ENCODE results near the gene CASK. TPM values are rescaled to one million over a fixed set of nuclear protein-coding genes. Genes with fewer than 3 reads are reported as not detected.

The CASK gene
- total and polyA plus RNA-seq, 2 of the 13 experiments (the other 11 are each of a cell fraction or from before 2014, with no cell fraction given): 14.5 to 16.0 TPM

Small RNAs within 50 kb of the gene (small RNA-seq; reads per million reads assigned to genes)
- gene AL353691.2 (ENCODE audit: insufficient read depth in 2 of 3, insufficient read length in 3 of 3, low read depth in 2 of 3, low replicate concordance in 1 of 3): 0 reads per million in 3 experiments
- 0 reads per million in 3 experiments for gene RN7SL144P (ENCODE audit: insufficient read depth in 2 of 3, insufficient read length in 3 of 3, low read depth in 2 of 3, low replicate concordance in 1 of 3)
- gene RNU6-1321P (ENCODE audit: insufficient read depth in 2 of 3, insufficient read length in 3 of 3, low read depth in 2 of 3, low replicate concordance in 1 of 3): 0 reads per million in 3 experiments
- gene RNU6-202P (ENCODE audit: insufficient read depth in 2 of 3, insufficient read length in 3 of 3, low read depth in 2 of 3, low replicate concordance in 1 of 3): 0 reads per million in 3 experiments

Other genes starting within 250 kb of the CASK start
- gene GPR34, start 234.6 kb downstream of the CASK start, total RNA-seq (2016; rRNA removed; fragmentation: Illumina TruSeq; extraction: Trizol): not detected in 2 replicates
- not detected in 2 replicates for gene GPR34, start 234.6 kb downstream of the CASK start, polyA plus RNA-seq (2011; rRNA removed)
- gene GPR82, start 199.4 kb downstream of the CASK start, total RNA-seq (2016; rRNA removed; fragmentation: Illumina TruSeq; extraction: Trizol): not detected in 2 replicates
- not detected in 2 replicates for gene GPR82, start 199.4 kb downstream of the CASK start, polyA plus RNA-seq (2011; rRNA removed)

Data from HepG2 (cell line).